ENCODE results near the gene SERINC4.
"Not testable (repeated sequence)": the region's sequence is repeated elsewhere in the genome, so short reads cannot be mapped to it uniquely, and the experiment has no call there.

Gene SERINC4

GRCh38 chr15:43799945-43800285 is at the start of gene SERINC4:
TSS of gene SERINC4 (minus strand) at chr15:43800220. CDS start at chr15:43799986, 234 bp downstream.
- no peak for DNase-seq

- DNase-seq = no peak
Observed at GRCh38 chr15:43845421-43845820, 45.4 kb upstream of the SERINC4 start.

- DNase-seq = not testable (repeated sequence)
Observed at GRCh38 chr15:43832485-43832884, 32.5 kb upstream of the SERINC4 start.

- DNase-seq = not testable (repeated sequence)
Observed at GRCh38 chr15:43831519-43832052, 31.6 kb upstream of the SERINC4 start.

GRCh38 chr15:43830691-43831275 is 30.8 kb upstream of the SERINC4 start:
- DNase-seq = not testable (repeated sequence)

GRCh38 chr15:43829951-43830540 is 30.0 kb upstream of the SERINC4 start:
- DNase-seq = not testable (repeated sequence)

- peak; percentile 69 for DNase-seq
Observed at GRCh38 chr15:43828061-43828657, 28.1 kb upstream of the SERINC4 start.

GRCh38 chr15:43826508-43827341 is 26.7 kb upstream of the SERINC4 start, which contains the start of gene WDR76:
TSS of gene WDR76 (plus strand) at chr15:43827002. CDS start at chr15:43827033, 31 bp downstream.
- peak; percentile 91 for DNase-seq

- DNase-seq = no peak
Observed at GRCh38 chr15:43826029-43826507, 26.0 kb upstream of the SERINC4 start.

GRCh38 chr15:43825305-43825704 is 25.3 kb upstream of the SERINC4 start:
- DNase-seq = not testable (repeated sequence)

- peak; percentile 96 for DNase-seq
Observed at GRCh38 chr15:43824302-43825246, 24.6 kb upstream of the SERINC4 start, which contains the start of gene MFAP1. TSS of gene MFAP1 (minus strand) at chr15:43824690. CDS start at chr15:43824569, 121 bp downstream.

- no peak for DNase-seq
Observed at GRCh38 chr15:43821505-43821904, 21.5 kb upstream of the SERINC4 start.

GRCh38 chr15:43815064-43815463 is 15.0 kb upstream of the SERINC4 start:
- DNase-seq = not testable (repeated sequence)

- no peak for DNase-seq
Observed at GRCh38 chr15:43808960-43809678, 9.1 kb upstream of the SERINC4 start.

GRCh38 chr15:43808435-43808950 is 8.5 kb upstream of the SERINC4 start:
- no peak for DNase-seq

- DNase-seq = not testable (repeated sequence)
Observed at GRCh38 chr15:43802676-43803075, 2.7 kb upstream of the SERINC4 start.

GRCh38 chr15:43800286-43801141 is 494 bp upstream of the SERINC4 start, which contains the start of gene HYPK:
TSS of gene HYPK (plus strand) at chr15:43800599. CDS start at chr15:43800623, 24 bp downstream.
- peak; percentile 93 for DNase-seq

- DNase-seq = no peak
Observed at GRCh38 chr15:43799209-43799944, 643 bp downstream of the SERINC4 start.

GRCh38 chr15:43796566-43796965 is 3.5 kb downstream of the SERINC4 start:
- DNase-seq = no peak

All from activated CD4-positive, alpha-beta T cell treated with anti-CD3 and anti-CD28 coated beads, Interleukin-2, amount 50 U/mL, for 16 hours (primary cell).